ENCODE data around the gene VPS45. TPM values are rescaled to one million over a fixed set of nuclear protein-coding genes. Genes with fewer than 3 reads are reported as not detected.

The VPS45 gene
- total and polyA plus RNA-seq, 2 of the 13 experiments (the other 11 are each of a cell fraction or from before 2014, with no cell fraction given), result 15.2 to 25.2 TPM

GRCh38 chr1:150185481-150185880 lies 117.9 kb downstream of the VPS45 start:
- DNase-seq (ENCODE audit: low spot score), result no peak

More at GRCh38 chr1:150185481-150185880, 117.9 kb downstream of the VPS45 start:
- Histone ChIP-seq H4K20me1 (ENCODE audit: insufficient read depth, low read length) (no peaks in the 10 kb centered on the region), H3K79me2 (ENCODE audit: insufficient read depth, low read length) (no peaks in the 10 kb centered on the region), H3K4me3 (replicated peaks in 1 of 3; ENCODE audit: insufficient read depth in 1 of 3, low read depth in 2 of 3, low read length in 3 of 3) (no peak overlapping the region), H2AFZ (ENCODE audit: low read length) (no peak overlapping the region), H3K4me1 (ENCODE audit: insufficient read depth, low read length) (peaks cover 34% of the 10 kb centered on the region), H3K27ac (ENCODE audit: extremely low read length, insufficient read depth, low read length) (no peak overlapping the region), H3K9ac (ENCODE audit: insufficient read depth, low read depth, low read length) (no peak overlapping the region), H3K4me2 (ENCODE audit: low read depth, low read length) (no peak overlapping the region), H3K36me3 (replicated peaks in 1 of 2; ENCODE audit: control insufficient read depth in 1 of 2, insufficient read depth in 2 of 2, low read length in 2 of 2) (no peaks in the 10 kb centered on the region), H3K9me3 (ENCODE audit: low read length) (no peaks in the 10 kb centered on the region), H3K27me3 (ENCODE audit: control insufficient read depth in 1 of 2, insufficient read depth in 2 of 2, low read length in 2 of 2) (peaks cover 0 to 7% of the 10 kb centered on the region in 2 experiments; a peak in 2 of 5 replicates)
- WGBS (ENCODE audit: low lambda C conversion rate), result 81% methylated on average over 7 of the region's 7 CpGs
- FAIRE-seq, result no peak
- ChIA-PET POLR2A (interaction anchor here (1.1 to 2.1 kb wide), 2 partner anchors 257 to 298 kb away, joined by 3 to 18 read pairs; a partner anchor contains a TSS), CTCF (ENCODE audit: low intra/inter-chr PET ratio, low total read pairs) (interaction anchor here (2.5 kb wide), 1 partner anchor 223 kb away, joined by 12 read pairs; no protein-coding TSS in a partner anchor)
- ATAC-seq, result no peak
- no TSS peak for BruUV-seq (replicated peaks)
- TF ChIP-seq ETV6 (CRISPR knock-in tag; conservative IDR thresholded peaks at IDR 0.05) (no peak), SOX6 (IDR thresholded peaks at IDR 0.05) (no peak), SOX6 (CRISPR knock-in tag; IDR thresholded peaks at IDR 0.05) (no peak), ZBTB8A (CRISPR knock-in tag; IDR thresholded peaks at IDR 0.05; ENCODE audit: borderline replicate concordance, low read depth) (no peak), CREB1 (IDR thresholded peaks at IDR 0.05) (peak; percentile 71), CREB1 (CRISPR knock-in tag; IDR thresholded peaks at IDR 0.05) (no peak), ATF7 (IDR thresholded peaks at IDR 0.05) (0 out of 2 replicates have a peak, but pooled peaks have one; percentile 34), ATF7 (CRISPR knock-in tag; IDR thresholded peaks at IDR 0.05) (no peak), DMTF1 (CRISPR knock-in tag; IDR thresholded peaks at IDR 0.05) (no peak), POGK (CRISPR knock-in tag; conservative IDR thresholded peaks at IDR 0.05) (no peak)
- in situ Hi-C loops (cut with HindIII; ENCODE audit: extremely low pct_ligation_motif_present, low pct_unique_long_range_greater_than_20kb) (no loop called here), intact Hi-C loops (cut with micrococcal nuclease; ENCODE audit: unreplicated experiment) (no loop called here)

Data from HepG2 (cell line).